ENCODE measurements around the gene TEAD4.

The TEAD4 gene

GRCh38 chr12:3087758-3088650, 128.8 kb downstream of the TEAD4 start:
- no peak for TF ChIP-seq CTCF (IDR thresholded peaks at IDR 0.05)

- TF ChIP-seq CTCF (IDR thresholded peaks at IDR 0.05) = no peak
Measured at GRCh38 chr12:3089588-3089987, 130.4 kb downstream of the TEAD4 start.

Measured in LNCAP (cell line).